ENCODE results near the gene POT1. TPM values are rescaled to one million over a fixed set of nuclear protein-coding genes. Genes with fewer than 3 reads are reported as not detected.

Gene POT1
- polyA plus RNA-seq, 1 experiment: 12.0 TPM

- Histone ChIP-seq H3K27me3 (ENCODE audit: control insufficient read depth, insufficient read depth, low read length) (no peaks in the 10 kb centered on the region), H3K36me3 (ENCODE audit: control insufficient read depth, insufficient read depth, low read length) (no peaks in the 10 kb centered on the region), H3K4me3 (ENCODE audit: low read depth, low read length) (no peak overlapping the region)
- ChIA-PET CTCF (interaction anchor here (0.6 kb wide), 1 partner anchor 293 kb away, joined by 7 read pairs; no protein-coding TSS in a partner anchor), POLR2A (no interaction called here)
- no peak for DNase-seq (ENCODE audit: low read depth)
- TF ChIP-seq CTCF (IDR thresholded peaks at IDR 0.05; ENCODE audit: insufficient read depth, low read depth, low read length): no peak
Measured at GRCh38 chr7:124792002-124792401, 137.6 kb downstream of the POT1 start.

- POLR2A ChIA-PET: no interaction called here
- H3K4me3 ChIP-seq (ENCODE audit: low read depth, low read length): no peak overlapping the region
- no peaks in the 10 kb centered on the region for H3K27me3 ChIP-seq (ENCODE audit: control insufficient read depth, insufficient read depth, low read length)
- H3K36me3 ChIP-seq (ENCODE audit: control insufficient read depth, insufficient read depth, low read length): no peaks in the 10 kb centered on the region
- DNase-seq (ENCODE audit: low read depth): no peak
- CTCF ChIA-PET: no interaction called here
- no peak for TF ChIP-seq CTCF (IDR thresholded peaks at IDR 0.05; ENCODE audit: insufficient read depth, low read depth, low read length)
Measured at GRCh38 chr7:124791426-124791825, 138.2 kb downstream of the POT1 start.

GRCh38 chr7:124790645-124791044 is 139.0 kb downstream of the POT1 start:
- no peak for TF ChIP-seq CTCF (IDR thresholded peaks at IDR 0.05; ENCODE audit: insufficient read depth, low read depth, low read length)
- ChIA-PET POLR2A (no interaction called here), CTCF (no interaction called here)
- DNase-seq (ENCODE audit: low read depth): no peak
- no peaks in the 10 kb centered on the region for H3K27me3 ChIP-seq (ENCODE audit: control insufficient read depth, insufficient read depth, low read length)
- H3K36me3 ChIP-seq (ENCODE audit: control insufficient read depth, insufficient read depth, low read length): no peaks in the 10 kb centered on the region
- H3K4me3 ChIP-seq (ENCODE audit: low read depth, low read length): no peak overlapping the region

DNA sequence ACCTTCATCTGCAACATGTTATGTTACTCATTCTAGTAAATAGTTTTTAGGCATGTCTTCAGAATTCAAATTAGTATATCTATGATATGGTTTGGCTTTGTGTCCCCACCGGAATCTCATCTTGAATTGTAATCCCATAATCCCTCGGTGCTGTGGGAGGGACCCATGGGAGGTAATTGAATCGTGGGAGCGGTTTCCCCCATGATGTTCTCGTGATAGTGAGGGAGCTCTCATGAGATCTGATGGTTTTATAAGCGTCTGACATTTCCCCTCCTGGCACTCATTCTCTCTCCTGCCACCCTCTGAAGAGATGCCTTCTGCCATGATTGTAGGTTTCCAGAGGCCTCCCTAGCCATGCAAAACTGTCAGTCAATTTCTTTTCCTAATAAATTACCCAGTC is 143.6 kb downstream of the POT1 start:
- POLR2A ChIA-PET: no interaction called here
- TF ChIP-seq CTCF (IDR thresholded peaks at IDR 0.05; ENCODE audit: insufficient read depth, low read depth, low read length): no peak
- H3K36me3 ChIP-seq (ENCODE audit: control insufficient read depth, insufficient read depth, low read length): no peaks in the 10 kb centered on the region
- CTCF ChIA-PET: interaction anchor here (1.1 to 2.3 kb wide), 10 partner anchors 10 to 680 kb away, joined by 3 to 16 read pairs (median 8); partner anchors contain the start of gene GPR37
- H3K27me3 ChIP-seq (ENCODE audit: control insufficient read depth, insufficient read depth, low read length): no peaks in the 10 kb centered on the region
- no peak overlapping the region for H3K4me3 ChIP-seq (ENCODE audit: low read depth, low read length)
- DNase-seq (ENCODE audit: low read depth): no peak

GRCh38 chr7:124784879-124785818 is 144.5 kb downstream of the POT1 start:
- POLR2A ChIA-PET: no interaction called here
- CTCF ChIA-PET: interaction anchor here (0.5 to 2.4 kb wide), 19 partner anchors 9 to 1093 kb away, joined by 3 to 16 read pairs (median 3); partner anchors contain the start of gene GPR37
- DNase-seq (ENCODE audit: low read depth): peak; percentile 6
- H3K36me3 ChIP-seq (ENCODE audit: control insufficient read depth, insufficient read depth, low read length): no peaks in the 10 kb centered on the region
- H3K4me3 ChIP-seq (ENCODE audit: low read depth, low read length): no peak overlapping the region
- H3K27me3 ChIP-seq (ENCODE audit: control insufficient read depth, insufficient read depth, low read length): no peaks in the 10 kb centered on the region
- TF ChIP-seq CTCF (IDR thresholded peaks at IDR 0.05; ENCODE audit: insufficient read depth, low read depth, low read length): peak; percentile 86

All from BJ (cell line).